ENCODE measurements around the gene HS3ST2.
"Not testable (repeated sequence)": the region's sequence is repeated elsewhere in the genome, so short reads cannot be mapped to it uniquely, and the experiment has no call there.

HS3ST2 gene

DNA sequence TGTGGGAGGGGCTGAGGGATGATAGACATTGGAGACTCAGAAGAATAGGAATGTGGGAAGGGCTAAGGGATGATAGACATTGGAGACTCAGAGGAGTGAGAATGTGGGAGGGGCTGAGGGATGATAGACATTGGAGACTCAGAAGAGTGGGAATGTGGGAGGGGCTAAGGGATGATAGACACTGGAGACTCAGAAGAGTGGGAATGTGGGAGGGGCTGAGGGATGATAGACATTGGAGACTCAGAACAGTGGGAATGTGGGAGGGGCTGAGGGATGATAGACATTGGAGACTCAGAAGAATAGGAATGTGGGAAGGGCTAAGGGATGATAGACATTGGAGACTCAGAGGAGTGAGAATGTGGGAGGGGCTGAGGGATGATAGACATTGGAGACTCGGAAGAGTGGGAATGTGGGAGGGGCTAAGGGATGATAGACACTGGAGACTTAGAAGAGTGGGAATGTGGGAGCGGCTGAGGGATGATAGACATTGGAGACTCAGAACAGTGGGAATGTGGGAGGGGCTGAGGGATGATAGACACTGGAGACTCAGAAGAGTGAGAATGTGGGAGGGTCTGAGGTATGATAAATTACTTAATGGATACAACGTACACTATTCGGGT, 125.9 kb downstream of the HS3ST2 start:
- not testable (repeated sequence) for DNase-seq

DNA sequence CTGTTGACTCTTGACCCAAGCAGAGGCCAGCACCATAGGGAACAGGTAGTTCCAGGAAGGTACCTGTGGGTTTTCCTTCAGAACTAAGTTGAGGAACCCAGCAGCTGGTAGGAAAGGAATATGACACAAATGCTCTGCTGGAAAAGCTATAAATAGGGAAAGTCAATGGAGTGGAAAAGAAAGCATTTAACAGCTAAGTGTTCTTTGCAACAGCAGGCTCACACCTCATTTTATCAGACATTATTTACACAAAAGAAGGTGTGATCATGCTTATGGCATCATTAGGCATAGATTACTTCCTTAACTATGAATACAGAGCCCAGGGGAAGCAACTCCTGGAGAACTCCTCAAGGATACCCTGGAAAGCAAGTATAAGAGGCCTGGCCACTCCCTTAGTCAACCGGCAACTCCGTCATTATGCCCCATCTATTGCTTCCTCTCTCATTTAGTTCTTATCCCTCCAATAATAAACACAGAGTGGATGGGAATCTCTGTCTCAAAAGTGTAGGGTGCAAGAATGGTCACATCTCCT, 128.1 kb downstream of the HS3ST2 start:
- no peak for DNase-seq

DNA sequence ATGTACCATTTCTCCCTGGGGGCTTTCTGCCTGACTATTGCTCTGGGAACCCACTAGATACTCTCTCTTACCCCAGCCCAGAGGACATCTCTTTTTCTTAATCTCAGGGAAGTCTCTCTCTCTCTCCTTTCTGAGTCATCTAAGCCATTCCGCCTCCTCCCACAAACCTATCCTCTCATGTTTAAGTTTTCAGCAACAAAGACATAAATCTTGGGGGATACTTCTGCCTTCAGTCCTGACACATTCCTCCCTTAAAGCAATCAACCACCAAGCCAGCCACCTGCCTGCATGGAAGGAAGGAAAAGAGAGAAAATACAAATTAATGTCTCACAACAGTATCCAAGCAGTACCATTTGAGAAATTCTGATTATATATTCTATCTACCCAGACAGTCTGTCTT, 128.8 kb downstream of the HS3ST2 start:
- DNase-seq = no peak

DNA sequence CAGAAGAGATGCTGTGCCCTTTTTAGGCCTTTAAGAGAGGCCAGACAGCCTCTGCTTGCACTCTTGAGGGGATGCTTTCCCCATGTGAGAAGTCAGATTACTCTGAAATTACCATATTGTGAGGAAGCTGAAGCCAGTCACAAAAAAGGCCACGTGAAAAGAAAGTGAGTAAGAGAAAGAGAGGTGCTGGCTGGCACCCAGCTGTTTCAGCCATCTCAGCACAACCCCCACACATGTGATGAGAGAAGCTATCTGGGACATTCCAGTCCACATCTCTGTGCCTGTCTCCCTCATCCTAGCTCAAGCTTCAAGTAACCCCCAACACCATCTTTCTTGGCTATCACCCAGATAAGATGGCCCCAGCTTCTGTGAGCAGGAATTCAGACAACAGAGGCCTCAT, 131.4 kb downstream of the HS3ST2 start:
- DNase-seq = peak; percentile 6

DNA sequence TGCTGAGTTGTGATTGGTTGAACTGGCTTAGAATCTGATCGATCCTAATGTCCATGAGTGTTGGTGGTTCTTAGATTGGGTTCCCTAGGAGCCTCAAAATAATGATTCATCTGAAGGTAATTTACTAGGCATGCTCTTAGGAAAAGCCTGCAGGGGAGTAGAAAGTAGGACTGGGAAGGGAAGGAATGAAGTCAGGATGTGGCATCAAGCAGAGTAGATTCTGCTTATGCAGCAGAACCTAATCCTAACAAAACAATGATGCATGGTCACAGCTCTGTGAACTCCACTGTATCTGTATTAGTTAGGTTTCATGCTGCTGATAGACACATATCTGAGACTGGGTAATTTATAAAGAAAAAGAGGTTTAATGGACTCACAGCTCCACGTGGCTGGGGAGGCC, 132.5 kb downstream of the HS3ST2 start:
- DNase-seq = no peak

DNA sequence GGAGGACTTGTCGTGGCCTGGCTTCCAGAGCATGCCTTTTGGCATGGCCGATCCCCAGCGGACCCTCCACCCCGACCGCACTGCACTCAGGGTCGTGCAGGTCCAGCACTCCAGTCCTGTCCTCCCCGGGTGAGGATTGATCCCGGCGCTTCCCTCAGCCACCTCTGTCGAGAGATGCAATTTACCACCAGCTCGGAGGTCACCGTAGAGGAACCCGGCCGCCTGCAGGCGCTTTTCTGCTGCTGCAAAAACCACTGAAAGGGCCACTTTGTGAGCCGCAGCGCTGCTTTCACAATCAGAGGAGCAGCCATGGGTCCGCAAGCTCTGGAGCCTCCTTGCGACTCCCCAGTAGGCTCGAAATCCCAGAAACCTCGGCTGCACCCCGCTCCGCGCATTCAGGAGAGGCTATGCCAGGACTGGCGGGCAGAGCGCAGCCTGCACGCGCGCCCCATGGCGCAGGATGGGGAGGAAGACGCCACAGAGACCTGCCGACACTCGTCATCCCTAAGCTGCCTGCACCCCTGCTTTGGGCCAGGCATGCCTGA, 134.2 kb downstream of the HS3ST2 start:
- DNase-seq = no peak

DNA sequence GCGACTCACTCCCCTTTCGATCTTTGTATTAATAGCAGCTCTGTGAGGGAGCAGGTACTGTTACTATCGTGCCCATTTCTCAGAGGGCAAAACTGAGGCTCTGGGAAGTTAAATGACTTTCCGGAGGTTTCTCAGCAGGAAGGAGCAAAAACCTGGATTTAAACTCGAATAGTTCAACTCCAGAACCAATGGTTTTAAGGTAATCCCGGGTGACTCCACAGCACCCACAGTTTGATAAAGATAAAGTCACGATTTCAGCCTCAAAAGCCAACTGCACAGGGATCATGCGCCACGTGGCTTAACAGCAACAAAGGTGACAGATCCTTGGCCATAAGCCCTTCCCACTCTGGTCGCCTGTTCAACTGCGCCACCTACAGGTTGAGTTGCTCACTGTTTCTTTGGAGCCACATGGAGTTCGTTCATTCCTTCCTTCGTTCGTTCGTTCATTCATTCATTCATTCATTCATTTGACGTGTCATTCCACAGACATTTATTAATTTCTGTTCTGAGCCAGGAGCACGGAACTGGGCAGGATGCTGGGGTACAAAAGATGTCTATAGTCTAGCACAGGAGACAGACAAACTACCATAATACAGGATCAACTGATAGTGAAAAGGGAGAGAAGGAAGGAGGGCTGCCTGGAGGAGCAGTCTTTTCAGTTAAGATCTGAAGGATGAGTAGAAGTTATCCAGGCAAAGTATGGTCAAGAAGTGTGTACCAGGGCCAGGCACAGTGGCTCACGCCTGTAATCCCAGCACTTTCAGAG, 134.8 kb downstream of the HS3ST2 start:
- DNase-seq = peak; percentile 64

DNA sequence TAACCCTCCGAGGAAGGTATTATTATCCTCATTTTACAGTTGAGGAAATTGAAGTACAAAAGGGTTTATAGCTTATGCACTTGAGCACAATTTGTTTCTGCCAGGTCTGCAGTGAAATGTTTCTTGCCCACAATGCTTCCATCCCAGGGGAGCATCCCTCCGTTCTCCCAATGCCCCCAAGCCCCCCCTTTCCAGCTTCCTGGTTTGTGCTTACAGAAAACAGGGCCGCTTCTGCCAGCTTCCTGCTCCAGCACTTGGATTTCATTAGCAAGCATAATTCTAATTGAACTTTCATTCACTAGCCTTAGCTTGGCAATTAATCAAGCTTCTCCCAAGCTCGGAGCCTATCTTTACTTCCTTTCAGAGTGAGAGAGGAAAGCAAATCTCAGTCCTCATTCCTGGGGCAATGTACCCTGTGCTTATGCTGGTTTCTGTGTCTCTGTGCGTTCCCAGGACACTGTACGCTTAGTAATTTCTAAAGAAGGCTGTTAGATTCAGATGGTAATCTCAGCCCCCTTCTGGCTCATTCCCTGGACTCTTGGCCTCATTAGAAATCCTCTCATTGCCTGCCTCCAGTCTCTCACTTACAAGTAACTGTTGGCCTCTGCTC, 141.6 kb downstream of the HS3ST2 start:
- DNase-seq = no peak

DNA sequence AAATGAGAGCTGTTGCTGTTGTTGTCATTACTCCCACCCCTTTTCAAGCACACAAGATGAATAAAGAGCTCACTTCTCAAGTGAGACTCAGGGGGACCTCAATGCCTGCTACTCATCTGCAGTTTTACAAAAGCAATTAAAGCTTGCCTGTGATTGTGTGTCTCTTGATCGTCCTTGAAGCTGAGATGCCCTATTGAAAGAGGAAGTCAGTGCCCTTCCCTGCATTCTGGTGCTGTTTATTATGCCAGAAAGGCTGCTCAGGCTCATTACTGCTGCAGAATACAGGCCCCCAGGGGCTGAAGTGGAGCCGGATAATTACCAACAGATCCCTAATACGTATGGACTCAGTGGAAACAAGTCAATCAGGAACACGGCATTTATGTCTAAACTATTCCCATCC, 147.2 kb downstream of the HS3ST2 start:
- no peak for DNase-seq

DNA sequence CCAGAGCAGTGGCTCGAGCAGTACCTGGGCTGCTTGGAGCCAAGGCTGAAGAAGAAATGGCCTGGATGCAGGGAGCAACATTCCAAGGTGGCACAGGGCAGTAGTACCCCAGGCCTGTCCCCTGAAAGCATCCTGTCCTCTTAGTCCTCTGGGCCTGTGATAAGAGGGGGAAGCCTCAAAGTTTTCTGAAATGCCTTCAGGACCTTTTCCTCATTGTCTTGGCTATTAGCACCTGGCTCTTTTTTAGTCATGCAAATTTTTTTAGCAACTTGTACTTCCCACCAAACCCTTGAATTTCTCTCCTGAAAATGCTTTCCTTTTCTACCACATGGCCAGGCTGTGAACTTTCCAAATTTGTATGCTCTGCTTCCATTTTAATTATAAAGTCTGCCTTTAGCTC, 148.9 kb downstream of the HS3ST2 start:
- no peak for DNase-seq

Measured in suppressor macrophage treated with lipopolysaccharide for 4 hours (primary cell).